DMS153 treated with DMSO at 0.1 percent for 48 hours (cell line): ENCODE results near the gene REEP3.

Experiments
- DNase-seq: peaks from one replicate; lab custom pipeline; 2025; ENCODE audit not compliant: unreplicated experiment; lab: John Stamatoyannopoulos, UW

REEP3 gene

DNA sequence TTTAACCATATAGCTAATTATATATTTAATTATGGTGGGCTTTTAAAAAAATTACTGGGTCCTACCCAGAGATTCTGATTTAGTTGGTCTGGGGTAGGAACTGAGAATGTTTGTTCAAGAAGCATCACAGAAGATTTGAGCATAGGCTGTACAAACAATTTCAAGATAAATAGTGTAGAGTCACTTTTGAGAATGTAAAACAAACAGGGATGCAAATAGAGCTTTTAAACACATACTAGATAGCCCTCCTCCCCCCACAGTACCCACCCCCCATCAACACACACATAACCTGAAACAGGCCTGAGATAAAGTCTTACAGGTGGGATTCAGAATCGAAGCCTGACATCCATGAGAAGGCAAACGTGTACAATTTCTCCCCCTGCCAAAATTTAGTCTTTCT, 15.6 kb upstream of the REEP3 start:
- DNase-seq: no peak

DNA sequence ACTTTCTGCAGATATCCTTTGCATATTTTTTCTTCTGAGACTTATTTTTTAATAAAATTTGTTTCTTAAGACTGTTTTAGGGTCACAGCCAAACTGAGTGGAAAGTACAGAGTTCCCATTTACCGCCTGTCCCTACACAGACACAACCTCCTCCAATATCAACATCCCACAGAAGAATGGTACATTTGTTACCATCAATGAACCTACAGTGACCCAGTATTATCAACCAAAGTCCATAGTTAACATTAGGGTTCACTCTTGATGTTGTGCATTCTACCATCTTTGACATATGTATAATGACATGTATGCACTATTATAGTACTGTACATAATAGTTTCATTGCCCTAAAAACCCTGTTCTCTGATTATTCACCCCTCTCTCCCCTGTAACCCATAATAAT, 14.6 kb upstream of the REEP3 start:
- no peak for DNase-seq

DNA sequence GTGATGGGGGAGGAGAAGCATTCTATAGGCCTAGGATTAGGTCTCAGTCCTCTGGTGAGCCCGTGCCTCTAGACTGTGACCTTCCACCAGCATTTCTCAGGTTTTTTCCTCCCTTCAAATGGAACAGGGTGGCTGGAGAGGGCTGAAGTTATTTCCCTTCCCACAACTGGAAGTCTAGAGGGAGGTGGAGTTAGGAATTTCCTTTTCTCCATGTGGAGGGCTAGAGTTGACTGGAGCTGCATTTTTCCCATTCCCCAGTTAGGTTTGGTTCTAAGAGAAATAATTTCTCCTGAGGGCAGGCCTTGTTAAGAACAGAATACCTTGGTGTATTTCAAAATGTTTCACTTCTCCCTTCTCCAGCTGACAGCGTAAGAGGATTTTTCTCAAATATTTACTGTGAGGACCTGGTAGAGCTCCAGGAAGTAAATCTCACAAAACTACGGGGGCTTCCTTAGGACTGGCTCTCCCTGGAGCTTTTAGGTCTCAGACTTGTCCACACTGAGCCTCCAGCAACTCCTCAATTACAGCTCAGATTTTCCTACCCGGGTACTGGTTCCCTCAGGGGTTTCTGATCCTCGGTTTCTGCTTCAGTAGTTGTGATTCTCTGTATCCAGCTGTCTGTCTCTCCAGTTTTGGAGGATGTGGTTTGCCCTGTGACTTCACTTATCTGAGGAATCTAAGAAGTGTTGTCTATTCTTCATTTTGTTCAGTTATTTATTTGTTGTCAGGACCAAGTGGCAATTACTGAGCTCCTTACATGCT, 6.0 kb upstream of the REEP3 start:
- DNase-seq: no peak

- no peak for DNase-seq
These were observed 5.0 kb upstream of the REEP3 start for GRCh38 chr10:63516207-63516606.

GRCh38 chr10:63518690-63519288, 2.4 kb upstream of the REEP3 start:
- DNase-seq: no peak

DNA sequence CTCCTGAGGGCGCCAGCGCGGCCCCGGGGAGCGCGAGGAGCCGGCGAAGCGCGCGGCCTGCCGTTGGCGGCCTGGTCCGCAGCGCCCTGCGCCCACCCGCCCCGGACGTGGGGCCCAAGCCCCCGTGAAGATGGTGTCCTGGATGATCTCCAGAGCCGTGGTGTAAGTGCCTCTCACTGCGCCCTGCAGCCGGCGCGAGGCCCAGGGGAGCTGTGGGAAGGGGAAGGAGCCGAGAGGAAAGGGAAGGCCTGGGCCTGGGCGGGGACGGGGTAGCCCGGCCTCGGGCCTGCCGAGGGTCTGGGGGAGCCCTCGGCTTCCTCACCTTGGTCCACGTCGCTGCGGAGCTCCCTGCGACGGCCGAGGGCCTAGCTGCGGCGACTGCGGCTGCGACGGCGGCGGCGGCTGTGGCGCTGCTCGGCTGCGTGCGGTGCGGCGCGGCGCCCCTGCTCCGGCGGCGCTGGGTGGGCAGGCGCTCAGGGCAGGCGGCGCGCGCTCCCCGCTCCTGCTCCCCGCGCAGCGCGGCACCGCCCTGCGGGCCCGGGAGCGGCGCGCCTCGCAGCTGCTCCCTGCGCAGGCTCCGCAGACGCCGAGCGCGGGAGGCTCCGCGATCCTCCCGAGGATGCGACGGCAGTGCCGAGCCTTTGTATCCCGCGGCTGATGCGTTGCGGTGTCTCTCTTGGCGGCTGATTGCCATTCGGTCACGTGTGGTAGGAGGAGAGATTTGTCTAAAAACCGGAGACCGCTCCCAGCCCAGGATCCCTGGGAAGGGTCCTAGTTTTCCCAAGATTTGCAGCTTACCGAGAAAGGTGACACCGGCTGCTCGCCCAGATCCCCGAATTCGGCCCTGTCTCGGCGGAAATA, 445 bp downstream of the REEP3 start:
- peak; percentile 49 for DNase-seq

GRCh38 chr10:63522277-63522687, 1.1 kb downstream of the REEP3 start:
- DNase-seq: peak; percentile 49

GRCh38 chr10:63522995-63523394, 1.8 kb downstream of the REEP3 start:
- DNase-seq: no peak

DNA sequence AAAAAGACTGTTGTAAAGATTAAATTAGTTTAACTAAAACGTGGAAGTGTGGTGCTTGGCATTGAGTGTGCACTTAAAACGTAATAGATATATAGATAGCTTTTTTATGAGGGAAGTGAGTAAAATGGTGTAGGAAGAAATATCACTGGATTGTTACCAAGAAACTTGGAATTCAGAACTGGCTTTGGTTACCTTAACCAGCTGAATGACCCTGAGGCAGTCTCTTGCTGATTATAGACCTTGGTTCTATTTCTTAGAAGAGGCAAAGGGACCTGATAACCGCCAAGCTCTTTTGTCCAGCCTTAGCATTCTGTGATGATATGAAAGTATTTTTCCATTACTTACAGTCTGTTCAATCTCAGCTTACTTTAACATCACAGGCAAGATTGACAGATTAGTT, 3.8 kb downstream of the REEP3 start:
- no peak for DNase-seq

GRCh38 chr10:63527401-63527800, 6.2 kb downstream of the REEP3 start:
- DNase-seq: no peak

DNA sequence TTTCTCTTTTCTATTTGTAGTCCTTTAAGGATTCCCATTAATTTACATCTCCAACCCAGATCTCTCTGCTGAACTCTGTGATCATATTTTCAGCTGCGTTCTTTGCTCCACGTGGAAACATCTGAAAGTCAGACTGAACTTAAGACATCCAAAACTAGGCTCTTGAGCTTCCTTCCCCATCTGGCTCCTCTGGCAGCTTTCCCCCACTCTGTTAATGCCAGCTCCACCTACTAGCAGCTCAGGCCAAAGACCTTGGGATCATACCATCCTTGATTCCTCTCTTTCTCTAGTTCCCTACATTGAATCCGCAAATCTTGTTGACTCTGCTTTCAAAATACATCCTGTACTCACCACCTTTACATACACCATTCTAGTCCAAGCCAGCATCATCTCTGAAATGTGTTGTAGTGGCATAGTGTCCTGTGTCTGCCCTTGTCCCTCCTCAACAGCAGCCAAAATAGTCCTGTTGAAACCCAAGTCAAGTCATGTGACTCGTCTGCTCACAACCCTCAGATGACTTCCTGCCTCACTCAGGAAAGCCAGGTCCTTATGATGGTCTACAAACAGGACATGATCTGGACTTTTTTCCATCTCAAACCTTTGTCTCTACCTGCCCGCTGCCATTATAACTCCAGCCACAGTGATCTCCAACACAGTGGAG, 7.0 kb downstream of the REEP3 start:
- DNase-seq: no peak

GRCh38 chr10:63530409-63530808, 9.2 kb downstream of the REEP3 start:
- no peak for DNase-seq

GRCh38 chr10:63534723-63535122, 13.5 kb downstream of the REEP3 start:
- no peak for DNase-seq

DNA sequence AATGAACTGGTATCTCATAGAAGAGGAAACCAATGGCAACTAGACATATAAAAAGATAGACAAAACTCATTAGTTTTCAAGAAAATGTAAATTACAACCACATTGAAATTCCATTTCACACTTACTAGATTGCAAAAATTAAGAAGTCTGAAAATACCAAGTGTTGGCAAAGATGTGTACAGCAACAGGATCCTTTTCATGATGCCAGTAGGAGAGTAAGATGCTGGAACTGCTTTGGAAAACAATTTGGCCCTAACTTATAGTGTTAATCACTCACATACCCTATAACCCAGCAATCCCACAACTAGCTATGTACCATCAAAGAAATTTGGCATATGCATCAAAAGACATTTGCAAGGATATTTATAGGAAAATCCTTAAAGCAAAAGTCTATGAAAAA, 15.5 kb downstream of the REEP3 start:
- DNase-seq: no peak

DNA sequence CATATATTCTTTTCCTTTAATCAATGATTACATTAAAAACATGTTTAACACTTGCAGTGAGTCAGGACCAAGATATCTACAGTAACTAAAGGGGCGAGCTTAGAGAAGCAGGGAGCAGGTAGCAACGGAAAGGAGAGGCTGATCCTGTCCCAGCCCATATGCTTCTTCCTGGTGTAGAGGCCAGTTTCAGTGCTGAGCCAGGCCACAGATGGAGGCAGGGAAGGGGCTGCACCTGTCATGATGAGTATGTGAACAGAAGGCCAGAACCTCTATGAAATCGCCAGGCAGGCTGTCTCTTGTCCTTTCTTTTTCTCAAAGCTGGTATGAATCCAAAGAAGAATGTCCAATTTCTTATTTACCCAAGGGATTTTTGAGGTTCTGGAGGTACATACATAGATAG, 16.3 kb downstream of the REEP3 start:
- no peak for DNase-seq

GRCh38 chr10:63539377-63539776, 18.2 kb downstream of the REEP3 start:
- no peak for DNase-seq

DNA sequence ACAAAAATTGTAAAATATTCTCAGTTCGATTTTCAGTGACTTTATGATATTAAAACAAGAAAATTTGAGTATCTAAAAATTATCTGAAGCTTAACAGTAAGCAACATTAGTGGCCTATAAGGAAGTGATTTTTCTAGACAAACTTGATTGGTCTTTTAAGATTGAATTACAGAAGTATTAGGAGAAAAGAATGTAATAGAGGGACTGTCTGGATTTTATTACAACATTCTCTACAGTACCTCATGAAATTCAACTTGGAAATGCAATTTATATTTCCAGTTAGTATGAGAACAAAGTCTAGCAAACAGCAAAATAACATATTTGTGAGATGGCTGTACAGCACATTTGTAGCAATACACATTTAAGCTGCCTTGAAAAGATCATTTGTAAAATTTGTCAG, 18.8 kb downstream of the REEP3 start:
- no peak for DNase-seq

DNA sequence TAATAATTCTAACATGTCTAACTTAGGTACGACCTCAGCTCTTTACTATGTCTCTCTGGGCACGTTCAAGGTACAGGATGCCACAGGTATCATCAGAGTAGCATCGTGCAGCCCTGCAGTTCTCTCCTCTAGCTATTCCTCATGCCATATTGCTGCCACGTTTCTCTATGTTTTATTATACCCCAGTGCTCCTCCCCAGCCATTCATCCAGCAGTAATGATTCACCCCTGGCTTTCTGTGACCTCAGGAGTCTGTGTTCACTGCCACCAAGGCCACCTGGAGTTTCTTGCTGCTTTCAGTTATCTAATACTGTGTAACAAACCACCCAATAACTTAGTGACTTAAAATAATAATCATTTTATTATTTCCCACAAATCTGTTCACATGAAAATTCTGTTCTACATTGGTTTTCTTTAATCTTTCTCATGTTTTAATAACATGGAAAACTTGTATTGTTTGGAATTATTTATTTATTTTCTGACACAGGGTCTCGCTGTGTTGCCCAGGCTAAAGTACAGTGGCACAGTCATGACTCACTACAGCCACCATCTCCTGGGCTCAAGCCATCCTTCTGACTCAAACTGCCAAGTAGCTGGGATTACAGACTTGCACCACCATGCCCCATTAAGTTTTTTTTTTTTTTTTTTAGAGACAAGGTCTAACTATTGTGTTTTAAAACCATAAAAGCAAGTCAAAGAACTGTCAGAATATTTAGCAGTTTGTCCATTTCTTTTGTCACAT, 21.8 kb downstream of the REEP3 start:
- DNase-seq: no peak

GRCh38 chr10:63543576-63543962, 22.4 kb downstream of the REEP3 start:
- no peak for DNase-seq

DNA sequence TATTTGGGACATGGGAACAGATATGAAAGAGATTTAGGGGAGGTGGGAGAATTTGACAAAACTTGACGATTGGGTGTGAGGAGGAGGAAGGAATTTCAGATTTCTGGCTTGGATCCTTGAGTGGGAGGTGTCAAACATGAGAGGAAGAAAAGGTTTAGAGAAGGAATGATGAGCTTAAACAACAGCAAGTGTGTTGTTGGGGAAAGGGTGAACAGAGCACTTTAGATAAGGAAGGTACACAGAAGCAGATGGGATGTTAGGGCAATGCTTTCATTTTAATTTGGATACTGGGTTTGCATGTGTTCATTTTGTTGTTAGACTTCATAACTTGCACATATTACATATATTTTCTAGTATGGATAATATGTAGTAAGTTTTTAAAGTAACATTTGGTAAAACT, 23.2 kb downstream of the REEP3 start:
- no peak for DNase-seq
